NCI-H1105 (cell line): ENCODE data around the gene URGCP.
A peak's percentile ranks its signal among the peaks of the same experiment; 100 is the strongest.

ENCODE experiments used
- DNase-seq: peaks from one replicate; lab custom pipeline; 2025; lab: John Stamatoyannopoulos, UW

Gene URGCP

DNA sequence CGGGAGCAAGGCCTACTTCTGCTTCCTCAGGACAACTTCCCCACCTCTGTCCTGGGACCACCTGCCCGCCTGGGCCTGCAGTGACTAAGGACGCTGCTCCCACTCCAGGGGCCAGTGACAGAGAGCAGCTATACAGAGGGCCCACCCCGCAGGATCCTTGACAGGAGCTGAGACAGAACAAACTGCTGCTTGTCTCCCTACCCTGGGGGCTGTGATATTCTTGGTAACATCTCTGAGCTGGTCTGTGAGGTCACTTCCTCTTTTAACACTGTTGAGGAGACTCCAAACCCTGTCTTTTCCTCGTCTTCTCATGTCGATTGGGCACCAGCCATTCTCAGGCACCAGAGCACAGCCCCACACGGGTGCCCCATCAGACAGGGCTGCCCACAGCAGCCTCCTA is 30.2 kb downstream of the URGCP start:
- no peak for DNase-seq

DNA sequence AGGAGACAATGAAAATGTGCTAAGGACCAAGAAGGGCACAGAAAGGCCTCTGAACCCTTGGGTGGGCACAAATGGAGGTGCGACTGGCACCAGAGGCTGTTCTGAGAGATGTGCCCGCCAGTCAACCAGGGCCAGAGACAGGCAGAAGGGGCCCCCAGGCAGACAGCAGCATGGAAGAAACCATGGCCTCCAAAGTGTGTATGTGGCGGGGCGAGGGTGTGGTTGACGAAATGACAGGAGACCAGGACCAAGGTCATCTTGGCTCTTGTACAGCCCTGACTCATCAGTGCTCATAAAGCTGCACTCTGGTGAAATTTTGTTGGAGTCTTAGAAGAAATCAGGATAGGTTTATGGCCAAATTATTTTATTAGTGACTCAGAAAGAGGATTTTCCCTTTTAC is 33.1 kb downstream of the URGCP start:
- DNase-seq = no peak

DNA sequence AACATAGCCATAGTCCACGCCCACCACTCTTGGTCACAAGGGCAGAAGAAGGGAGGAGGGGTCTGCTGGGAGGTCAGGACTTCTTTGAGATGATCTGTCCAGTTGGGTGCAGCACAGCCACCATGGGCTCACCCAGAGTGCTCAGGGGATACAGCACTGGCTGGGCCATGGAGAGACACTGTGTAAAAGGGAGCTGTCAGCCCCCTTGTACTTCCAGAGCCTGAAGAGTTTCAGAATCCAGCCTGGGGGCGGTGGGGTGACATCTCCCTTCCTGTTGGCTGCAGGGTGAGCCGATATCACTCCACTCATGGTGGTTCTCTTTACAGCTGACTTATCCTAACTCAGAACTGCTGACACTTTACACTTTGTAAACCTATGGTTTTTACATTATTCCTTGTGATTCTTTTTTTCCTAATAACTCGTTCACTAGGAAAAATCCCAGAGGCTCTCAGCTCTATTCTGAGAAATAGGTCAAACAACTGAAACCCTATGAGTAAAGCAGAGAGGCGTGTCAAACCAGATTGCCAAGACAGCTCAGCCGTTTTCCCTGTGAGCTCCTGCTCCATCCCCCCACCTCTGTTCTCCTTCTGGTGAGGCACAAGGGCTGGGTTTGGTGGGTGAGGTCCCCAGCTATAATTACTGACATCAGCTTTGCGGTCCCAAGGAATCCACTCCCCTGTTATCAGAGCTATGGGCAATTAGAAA is 33.8 kb downstream of the URGCP start:
- DNase-seq = no peak

DNA sequence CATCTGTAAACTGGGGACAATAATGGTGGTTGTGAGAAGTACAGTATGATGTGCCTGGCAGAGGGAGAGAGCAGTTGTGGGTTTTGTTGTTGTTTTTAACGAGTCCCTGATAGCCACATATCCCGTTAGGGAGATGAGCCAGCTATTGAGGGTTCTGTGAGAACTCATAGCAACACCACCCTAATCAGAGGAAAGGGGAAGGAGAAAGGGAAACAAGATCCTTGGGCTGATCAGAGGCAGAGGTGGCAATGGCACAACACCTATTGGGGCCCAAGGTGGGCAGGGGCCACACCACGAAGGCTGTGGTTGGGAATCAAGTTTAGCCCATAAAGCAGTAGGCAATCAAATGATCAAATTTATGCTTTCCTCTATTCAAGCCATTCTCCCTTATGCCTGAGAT is 35.3 kb downstream of the URGCP start:
- no peak for DNase-seq

DNA sequence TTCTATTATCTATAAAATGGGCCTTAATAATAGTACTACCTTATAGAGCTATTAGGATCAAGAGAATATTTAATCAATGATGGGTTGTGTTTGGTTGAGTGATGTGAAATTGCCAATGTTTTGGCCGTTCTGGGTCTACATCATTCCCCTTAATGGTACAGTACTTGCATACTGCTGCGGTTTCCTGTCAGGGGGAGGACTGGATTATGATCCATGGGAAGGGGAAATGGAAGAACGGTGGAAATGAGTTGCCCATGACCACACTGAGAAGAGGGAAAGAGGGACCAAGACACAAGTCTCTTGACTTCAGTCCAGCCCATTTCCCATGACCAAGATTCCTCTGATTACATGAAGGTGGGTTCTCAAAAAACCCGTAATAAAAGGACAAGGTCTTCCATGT is 36.1 kb downstream of the URGCP start:
- DNase-seq = no peak

DNA sequence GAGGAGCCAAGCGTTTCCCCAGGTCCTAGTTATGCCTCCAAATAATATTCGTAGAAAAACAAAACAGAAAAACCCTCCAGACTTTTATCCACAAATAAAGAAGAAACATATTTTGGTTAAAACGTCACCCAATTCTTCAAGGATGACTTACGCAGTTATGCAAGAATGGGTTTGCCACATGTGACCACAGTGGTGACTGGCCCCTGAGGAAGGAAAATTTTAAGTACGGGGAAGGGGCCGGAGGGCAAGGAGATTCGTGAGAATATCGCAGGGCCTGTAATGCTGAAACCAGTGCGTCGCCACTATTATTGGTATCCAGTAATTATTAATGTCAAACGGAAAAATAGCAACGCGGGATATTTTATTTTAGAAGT is 36.5 kb downstream of the URGCP start:
- no peak for DNase-seq

DNA sequence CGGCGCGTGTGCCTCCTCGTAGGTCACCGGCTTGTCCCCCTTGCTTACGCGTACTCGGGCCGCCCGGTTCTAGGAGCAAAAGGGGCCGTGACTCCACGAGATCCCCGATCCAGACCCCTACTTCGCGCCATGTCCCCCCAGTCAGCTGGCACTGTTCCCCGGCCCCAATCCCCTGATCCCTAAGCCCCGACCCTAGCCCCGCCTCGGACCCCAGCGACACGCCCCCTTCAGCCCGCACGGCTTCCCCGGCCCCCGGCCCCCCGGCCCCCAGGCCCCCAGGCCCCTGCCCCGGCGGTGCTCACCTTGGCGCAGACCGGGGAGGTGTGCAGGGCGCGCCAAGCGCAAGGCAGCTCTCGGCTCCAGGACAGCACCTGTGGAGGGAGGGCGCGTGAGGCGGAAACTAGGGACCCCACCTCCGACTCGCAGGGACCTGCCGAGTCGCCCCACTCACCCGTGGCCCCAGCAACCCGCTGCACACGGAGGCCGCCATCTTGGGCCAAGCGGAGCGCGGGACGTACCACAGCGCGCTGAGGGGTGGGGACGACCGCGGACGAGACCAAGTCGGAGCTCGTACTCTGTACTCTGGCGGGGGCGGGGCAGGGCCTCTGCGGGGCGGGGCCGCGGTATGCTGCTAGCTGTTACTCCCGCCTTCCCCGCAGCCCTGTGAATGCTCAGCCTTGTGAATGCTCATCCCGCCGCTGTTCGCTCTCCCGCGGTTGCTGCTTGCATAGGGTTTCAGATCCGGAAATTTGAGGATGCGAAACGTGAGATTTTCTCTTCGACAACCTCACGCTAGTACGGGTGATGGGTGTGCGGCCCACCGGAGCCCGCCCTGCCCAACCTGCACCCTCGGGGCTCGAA is 37.2 kb downstream of the URGCP start, which contains the start of gene MRPS24:
MRPS24 (minus strand) TSS at position 512 of the 861 bp plus-strand sequence; CDS start at position 490, 22 bp downstream.
- DNase-seq = peak; percentile 96

DNA sequence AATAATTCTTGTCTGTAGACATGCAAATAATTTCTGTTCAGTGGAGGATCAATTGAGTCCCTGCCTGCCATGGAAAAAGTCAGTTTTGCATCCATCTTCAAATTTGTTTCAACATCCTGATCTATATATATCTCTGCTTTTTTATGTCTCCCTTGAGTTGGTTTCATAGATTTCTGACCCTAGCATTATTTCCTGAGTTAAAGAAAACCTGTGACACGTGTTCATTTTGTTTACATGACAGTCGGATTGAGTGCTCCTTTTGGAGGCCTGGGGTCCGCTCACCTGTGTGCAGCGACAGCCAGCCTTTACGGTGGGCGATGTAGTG is 37.8 kb downstream of the URGCP start:
- no peak for DNase-seq

DNA sequence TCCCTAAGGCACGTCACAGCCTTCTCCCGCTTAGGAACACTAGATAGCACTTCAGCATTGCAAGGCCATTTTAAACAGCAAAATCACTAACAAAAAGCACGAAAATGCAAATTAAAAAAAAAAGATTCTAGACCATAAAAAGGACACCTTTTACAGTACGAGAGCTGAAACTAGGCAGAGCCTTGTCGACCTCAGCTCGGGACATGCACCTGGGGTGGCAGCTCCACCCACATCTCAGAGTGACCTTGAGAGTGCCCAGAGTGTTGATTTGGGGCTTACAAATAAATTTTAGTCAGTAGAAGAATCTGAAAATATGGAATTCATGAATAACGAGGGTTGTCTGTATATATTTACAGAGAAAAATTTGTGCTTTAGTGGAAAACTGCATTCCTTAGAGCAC is 38.2 kb downstream of the URGCP start:
- no peak for DNase-seq

DNA sequence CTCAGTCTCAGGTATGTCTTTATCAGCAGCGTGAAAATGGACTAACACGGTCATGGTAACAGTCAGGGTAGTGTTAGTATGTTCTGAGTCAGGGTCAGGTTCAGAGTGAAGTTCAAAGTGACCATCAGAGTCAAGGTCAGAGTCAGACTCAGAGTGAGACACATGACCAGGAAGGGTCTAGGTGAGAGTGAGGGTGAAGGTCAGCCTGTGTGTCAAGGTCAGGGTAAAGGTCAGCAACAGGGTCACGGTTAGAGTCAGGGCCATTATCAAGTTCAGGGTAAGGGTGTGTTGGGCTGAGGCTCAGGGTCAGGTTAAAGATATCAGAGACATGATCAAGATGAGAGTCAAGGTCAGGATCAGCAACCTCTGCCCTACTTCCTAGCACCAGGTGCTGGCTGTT is 41.1 kb downstream of the URGCP start:
- no peak for DNase-seq

DNA sequence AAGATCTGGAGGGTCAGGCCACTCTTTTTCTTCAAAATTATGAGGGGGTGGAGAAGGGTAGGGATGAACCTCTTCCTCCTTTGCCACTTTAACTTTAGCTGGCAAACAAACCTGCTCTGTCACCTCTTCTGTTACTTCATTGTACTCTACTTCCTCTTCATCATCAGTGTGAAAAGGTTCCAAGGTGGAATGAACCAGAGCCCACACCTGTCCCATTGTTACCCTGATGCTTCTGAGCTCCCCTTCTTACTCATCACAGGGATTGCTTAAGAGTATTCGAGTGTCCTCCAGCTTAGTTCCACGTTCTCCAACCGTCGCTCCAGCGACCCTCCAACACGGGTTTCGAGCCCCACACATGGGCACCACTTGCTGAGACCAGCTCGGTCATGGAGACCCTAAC is 42.3 kb downstream of the URGCP start:
- no peak for DNase-seq

DNA sequence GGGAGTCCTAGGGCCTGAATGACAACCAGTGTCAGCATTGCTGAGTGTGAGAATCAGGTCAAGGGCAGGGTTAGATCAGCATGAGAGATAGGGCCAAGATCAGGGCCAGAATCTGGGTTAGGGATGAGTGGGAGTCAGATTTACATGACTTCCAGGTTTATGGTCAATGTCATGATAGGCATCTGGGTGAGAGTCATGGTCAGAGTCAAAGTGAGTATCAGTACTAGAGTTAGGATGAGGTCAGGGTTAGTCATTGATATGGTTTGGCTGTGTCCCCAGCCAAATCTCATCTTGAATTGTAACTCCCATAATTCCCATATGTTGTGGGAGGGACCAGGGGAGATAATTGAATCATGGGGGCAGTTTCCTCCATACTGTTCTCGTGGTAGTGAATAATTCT is 49.4 kb downstream of the URGCP start:
- DNase-seq = no peak

DNA sequence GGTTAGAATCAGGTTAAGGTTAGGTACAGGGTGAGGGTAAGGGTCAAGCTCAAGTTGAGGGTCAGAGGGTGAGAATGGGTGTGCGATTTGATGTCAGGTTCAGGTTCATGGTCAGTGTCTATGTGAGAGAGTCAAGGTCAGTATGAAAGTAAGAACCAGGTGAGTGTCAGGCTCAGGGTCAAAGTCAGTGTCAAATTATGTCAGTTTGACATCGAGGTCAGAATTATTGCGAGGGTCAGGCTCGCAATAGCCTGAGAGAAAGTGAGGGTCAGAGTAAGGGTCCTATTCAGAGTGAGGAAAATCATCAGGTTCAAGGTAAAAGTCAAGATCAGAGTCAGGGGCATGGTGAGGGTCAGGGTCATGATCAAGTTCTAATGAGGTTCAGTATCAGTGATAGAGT is 50.1 kb downstream of the URGCP start:
- DNase-seq = no peak

DNA sequence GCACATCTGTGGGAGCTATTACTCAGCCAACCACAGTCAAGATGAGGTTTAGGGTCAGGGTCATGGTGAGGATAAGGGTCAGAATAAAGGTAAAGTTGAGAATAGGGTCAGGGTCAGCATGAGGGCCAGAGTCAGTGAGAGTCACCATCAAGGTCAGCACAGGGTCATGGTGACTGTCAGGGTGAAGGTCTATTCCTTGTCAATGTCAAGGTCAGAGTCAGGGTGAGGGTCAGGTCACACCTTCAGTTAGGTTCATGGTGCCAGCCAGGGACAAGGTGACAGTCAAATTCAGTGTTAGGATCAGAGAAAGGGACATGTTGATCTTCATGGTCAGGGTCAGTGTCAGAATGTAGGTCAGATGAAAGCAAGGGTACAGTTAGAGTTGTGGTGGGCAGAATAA is 51.2 kb downstream of the URGCP start:
- no peak for DNase-seq

DNA sequence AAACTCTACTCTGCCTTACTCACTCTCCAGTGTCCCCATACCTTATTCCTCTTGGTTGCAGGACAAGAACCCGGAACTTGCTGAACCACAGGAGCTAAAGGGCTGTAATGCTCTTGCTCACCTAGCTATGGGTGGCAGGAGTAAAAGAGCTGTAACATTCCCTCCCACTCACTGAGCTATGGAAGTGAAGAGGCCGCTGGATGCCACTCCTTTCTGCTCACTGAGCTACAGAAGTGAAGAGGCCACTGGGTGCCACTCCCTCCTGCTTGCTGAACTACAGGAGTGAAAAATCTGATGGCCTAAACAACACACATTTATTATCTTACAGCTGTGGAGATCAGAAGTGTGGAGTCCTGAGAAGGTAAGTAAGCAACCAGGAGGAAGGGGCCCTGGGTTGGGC is 54.6 kb downstream of the URGCP start:
- no peak for DNase-seq

DNA sequence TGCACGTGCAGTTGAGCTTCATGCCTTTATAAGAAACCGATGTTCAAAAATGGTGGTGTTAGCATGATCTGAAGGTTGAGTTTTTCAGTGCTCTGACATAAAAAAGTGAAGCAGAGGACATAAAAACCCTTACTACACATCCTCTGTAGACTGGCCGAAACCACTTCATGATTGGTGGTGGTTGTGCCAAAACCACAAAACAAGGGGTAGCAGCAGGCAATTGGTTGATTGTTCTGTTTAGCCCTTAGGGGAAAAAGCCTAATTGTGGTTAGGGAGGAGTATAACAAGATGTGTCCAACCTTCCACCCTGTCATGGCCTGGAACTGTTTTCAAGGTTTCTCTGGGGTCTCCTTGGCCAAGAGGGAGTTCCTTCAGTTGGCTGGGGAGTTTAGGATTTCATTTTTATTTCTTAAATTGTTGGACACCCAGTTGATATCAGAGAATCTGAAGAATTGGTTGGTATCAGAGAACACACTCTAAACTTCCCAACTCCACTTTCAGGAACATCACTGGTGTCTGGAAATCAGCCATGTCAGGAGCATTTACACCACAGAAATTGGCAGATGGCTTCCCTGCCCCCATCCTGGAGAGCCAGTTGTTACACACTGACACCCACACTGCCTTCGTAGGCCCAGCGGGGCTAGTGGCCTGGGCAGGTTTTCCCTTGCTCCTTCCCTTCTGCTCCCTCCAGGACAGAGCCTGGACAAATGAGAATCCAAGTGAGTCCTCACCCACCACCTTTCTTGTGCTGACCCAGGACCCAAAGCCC is 55.9 kb downstream of the URGCP start:
- no peak for DNase-seq

DNA sequence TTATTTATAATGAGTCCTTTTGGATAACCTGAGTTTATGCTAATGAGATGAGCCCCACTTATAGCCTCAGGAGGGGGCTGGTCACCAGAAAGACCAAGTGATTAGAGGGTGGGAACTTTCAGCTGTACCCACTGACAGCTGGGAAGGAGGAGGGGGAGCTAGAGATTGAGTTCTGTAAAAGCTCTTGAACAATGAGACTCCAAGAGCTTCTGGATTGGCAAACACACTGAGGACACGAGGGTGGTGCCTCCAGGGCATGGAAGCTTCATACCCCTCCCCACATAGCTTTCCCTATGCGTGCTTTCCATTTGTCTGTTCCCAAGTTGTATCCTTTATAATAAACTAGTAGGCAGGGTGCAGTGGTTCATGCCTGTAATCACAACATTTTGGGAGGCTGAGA is 57.3 kb downstream of the URGCP start:
- DNase-seq = no peak

DNA sequence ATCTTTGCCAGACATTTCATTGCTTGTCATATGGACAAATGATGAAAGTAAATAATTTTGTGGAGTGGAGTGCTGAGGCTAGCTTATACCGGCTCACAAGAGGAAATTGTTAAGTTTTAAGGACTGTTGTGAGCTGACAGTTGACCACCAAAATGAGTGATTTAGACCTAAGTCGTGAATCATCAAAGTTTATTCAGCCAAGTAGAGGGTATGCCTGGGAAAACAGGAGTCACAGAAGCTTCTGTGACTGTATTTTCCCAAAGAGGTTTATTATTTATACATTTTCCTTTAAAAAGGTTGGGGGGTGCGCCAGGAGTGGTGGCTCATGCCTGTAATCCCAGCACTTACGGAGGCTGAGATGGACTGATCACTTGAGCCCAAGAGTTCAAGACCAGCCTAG is 58.9 kb downstream of the URGCP start:
- DNase-seq = no peak

DNA sequence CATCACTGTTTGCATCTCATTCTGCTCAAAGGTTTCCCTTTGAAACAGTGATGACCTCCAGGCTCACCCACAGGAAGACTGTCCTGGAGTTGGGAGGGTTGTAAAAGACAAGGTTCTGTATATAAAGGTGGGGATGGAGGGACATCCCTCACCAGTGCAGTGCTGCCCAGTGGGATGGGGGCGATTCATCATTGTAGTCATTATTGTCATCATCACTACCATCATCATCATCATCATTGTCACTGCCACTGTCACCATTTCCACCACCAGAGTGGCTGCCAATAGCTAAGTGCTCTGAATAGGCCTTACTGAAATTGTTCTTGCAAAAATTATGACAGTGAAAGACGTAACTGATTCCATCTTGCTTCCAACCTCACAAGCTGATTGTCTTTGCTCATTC is 61.7 kb downstream of the URGCP start:
- no peak for DNase-seq

DNA sequence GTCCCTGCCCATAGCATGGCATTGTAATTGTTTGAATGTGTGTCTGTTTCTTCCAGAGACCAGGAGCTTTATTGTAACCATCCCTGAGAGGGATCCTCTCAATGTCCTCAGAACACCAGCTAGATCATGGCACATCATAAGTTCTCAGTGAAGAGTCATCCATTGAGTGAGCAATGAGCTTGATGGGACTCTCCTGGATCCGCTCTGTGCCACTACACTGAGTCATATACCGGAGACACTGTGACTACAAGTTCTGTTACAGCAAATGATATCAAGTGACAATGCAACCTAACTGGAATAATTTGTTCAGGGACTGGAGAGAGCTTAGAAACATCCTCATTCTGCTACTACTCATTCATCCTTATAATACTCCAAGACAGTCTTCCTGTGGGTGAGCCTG is 62.1 kb downstream of the URGCP start:
- no peak for DNase-seq

DNA sequence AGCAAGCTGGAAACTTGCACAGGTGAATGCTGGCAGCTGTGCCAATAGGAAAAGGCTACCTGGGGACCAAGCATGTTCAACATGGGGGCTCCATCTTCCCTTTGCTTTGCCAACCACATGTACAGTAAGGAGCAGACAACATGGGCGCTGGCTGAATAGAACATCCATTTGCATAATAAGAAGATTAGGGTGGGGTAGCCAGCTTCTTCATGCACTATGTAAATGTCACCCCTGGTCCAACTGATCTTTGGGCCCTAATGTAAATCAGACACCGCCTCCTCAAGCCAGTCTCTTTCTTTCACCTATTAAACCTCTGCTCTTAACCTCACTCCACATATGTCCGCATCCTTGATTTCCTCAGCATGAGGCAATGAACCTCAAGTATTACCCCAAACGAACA is 63.1 kb downstream of the URGCP start:
- DNase-seq = no peak

DNA sequence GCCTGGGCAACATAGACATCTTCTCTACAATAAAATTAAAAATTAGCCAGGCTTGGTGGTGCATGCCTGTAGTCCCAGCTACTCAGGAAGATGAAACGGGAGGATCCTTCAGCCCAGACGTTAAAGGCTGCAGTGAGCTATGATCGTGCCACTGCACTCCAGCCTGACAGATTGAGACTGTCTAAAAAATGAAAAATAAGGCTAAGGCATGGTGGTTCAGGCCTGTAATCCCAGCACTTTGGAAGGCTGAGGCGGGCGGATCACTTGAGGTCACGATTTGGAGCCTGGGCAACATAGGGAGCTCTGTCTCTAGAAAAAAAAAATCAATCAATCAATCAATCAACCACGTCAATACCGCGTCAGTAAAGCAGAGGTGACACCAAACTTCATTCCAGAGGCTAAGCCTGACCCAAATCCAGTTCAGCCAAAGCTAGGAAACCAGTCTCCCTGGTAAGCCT is 68.2 kb downstream of the URGCP start:
- no peak for DNase-seq
